Measurements from ENCODE around the gene TMEM219.

TMEM219 gene

GRCh38 chr16:29985271-29985811 lies 23.5 kb downstream of the TMEM219 start:
- peaks cover 92% of the 10 kb centered on the region for H3K36me3 ChIP-seq (ENCODE audit: insufficient read depth, low read length)
- no peak overlapping the region for H2AFZ ChIP-seq (ENCODE audit: low read length)
- TF ChIP-seq CTCF (conservative IDR thresholded peaks at IDR 0.05; ENCODE audit: low read length) (no peak), EZH2phosphoT487 (IDR thresholded peaks at IDR 0.05; ENCODE audit: borderline replicate concordance) (no peak)
- H3K79me2 ChIP-seq (ENCODE audit: insufficient read depth, low read length): no peaks in the 10 kb centered on the region
- H3K4me3 ChIP-seq (ENCODE audit: low read length, poor library complexity, severe bottlenecking): no peak overlapping the region
- H3K9me3 ChIP-seq (ENCODE audit: insufficient read depth, low read depth, low read length): no peaks in the 10 kb centered on the region
- H3K9me2 ChIP-seq (replicated peaks; ENCODE audit: low read depth, low read length): no peaks in the 10 kb centered on the region
- H3K4me2 ChIP-seq (ENCODE audit: low read depth, low read length, poor library complexity, severe bottlenecking): no peak overlapping the region
- H3K9ac ChIP-seq (ENCODE audit: low read depth, low read length, poor library complexity, severe bottlenecking): no peak overlapping the region
- H3F3A ChIP-seq (ENCODE audit: low read depth): 0 out of 2 replicates have a peak, but pooled peaks cover 3% of the 10 kb centered on the region
- no peaks in the 10 kb centered on the region for H4K20me1 ChIP-seq (ENCODE audit: insufficient read depth, low read length, poor library complexity, severe bottlenecking)
- no peaks in the 10 kb centered on the region for H3K27me3 ChIP-seq (ENCODE audit: insufficient read depth, low read length, poor library complexity, severe bottlenecking)
- no peaks in the 10 kb centered on the region for H3K4me1 ChIP-seq (ENCODE audit: insufficient read depth, low read length, poor library complexity, severe bottlenecking)

- Histone ChIP-seq H3K79me2 (ENCODE audit: insufficient read depth, low read length) (no peaks in the 10 kb centered on the region), H3K9me3 (ENCODE audit: insufficient read depth, low read depth, low read length) (no peaks in the 10 kb centered on the region), H4K20me1 (ENCODE audit: insufficient read depth, low read length, poor library complexity, severe bottlenecking) (no peaks in the 10 kb centered on the region), H3K4me1 (ENCODE audit: insufficient read depth, low read length, poor library complexity, severe bottlenecking) (no peaks in the 10 kb centered on the region), H3K4me2 (ENCODE audit: low read depth, low read length, poor library complexity, severe bottlenecking) (no peak overlapping the region), H2AFZ (ENCODE audit: low read length) (no peak overlapping the region), H3K9ac (ENCODE audit: low read depth, low read length, poor library complexity, severe bottlenecking) (no peak overlapping the region), H3K9me2 (replicated peaks; ENCODE audit: low read depth, low read length) (no peaks in the 10 kb centered on the region), H3K36me3 (ENCODE audit: insufficient read depth, low read length) (peaks cover 92% of the 10 kb centered on the region), H3K4me3 (ENCODE audit: low read length, poor library complexity, severe bottlenecking) (no peak overlapping the region), H3K27me3 (ENCODE audit: insufficient read depth, low read length, poor library complexity, severe bottlenecking) (no peaks in the 10 kb centered on the region), H3F3A (ENCODE audit: low read depth) (0 out of 2 replicates have a peak, but pooled peaks cover 3% of the 10 kb centered on the region)
- TF ChIP-seq CTCF (conservative IDR thresholded peaks at IDR 0.05; ENCODE audit: low read length) (no peak), EZH2phosphoT487 (IDR thresholded peaks at IDR 0.05; ENCODE audit: borderline replicate concordance) (no peak)
Measured at GRCh38 chr16:29986231-29986630, 24.4 kb downstream of the TMEM219 start.

GRCh38 chr16:29986931-29987330 lies 25.1 kb downstream of the TMEM219 start:
- no peak overlapping the region for H3K4me3 ChIP-seq (ENCODE audit: low read length, poor library complexity, severe bottlenecking)
- H3K79me2 ChIP-seq (ENCODE audit: insufficient read depth, low read length): no peaks in the 10 kb centered on the region
- no peaks in the 10 kb centered on the region for H3K9me2 ChIP-seq (replicated peaks; ENCODE audit: low read depth, low read length)
- 0 out of 2 replicates have a peak, but pooled peaks cover 3% of the 10 kb centered on the region for H3F3A ChIP-seq (ENCODE audit: low read depth)
- H3K9me3 ChIP-seq (ENCODE audit: insufficient read depth, low read depth, low read length): no peaks in the 10 kb centered on the region
- peaks cover 86% of the 10 kb centered on the region; the same call in 1 of the 2 replicates for H3K36me3 ChIP-seq (ENCODE audit: insufficient read depth, low read length)
- no peaks in the 10 kb centered on the region for H4K20me1 ChIP-seq (ENCODE audit: insufficient read depth, low read length, poor library complexity, severe bottlenecking)
- H3K27me3 ChIP-seq (ENCODE audit: insufficient read depth, low read length, poor library complexity, severe bottlenecking): no peaks in the 10 kb centered on the region
- H3K9ac ChIP-seq (ENCODE audit: low read depth, low read length, poor library complexity, severe bottlenecking): no peak overlapping the region
- H3K4me2 ChIP-seq (ENCODE audit: low read depth, low read length, poor library complexity, severe bottlenecking): no peak overlapping the region
- H3K4me1 ChIP-seq (ENCODE audit: insufficient read depth, low read length, poor library complexity, severe bottlenecking): no peaks in the 10 kb centered on the region
- TF ChIP-seq EZH2phosphoT487 (IDR thresholded peaks at IDR 0.05; ENCODE audit: borderline replicate concordance) (no peak), CTCF (conservative IDR thresholded peaks at IDR 0.05; ENCODE audit: low read length) (no peak)
- no peak overlapping the region for H2AFZ ChIP-seq (ENCODE audit: low read length)

All from Loucy (cell line).